A549 (cell line): ENCODE results near the gene PTGER4.

Experiments used
- BHLHE40 ChIP-seq: IDR thresholded peaks from 2 replicates; pipeline ENCODE4 v1.6.1; 2012; ENCODE audit warnings: low read depth, low read length, inconsistent platforms
- CEBPB ChIP-seq, 2 experiments: fragments of >200 bp in 1 of 2; sonication (Bioruptor Twin) in 1 of 2; formaldehyde crosslinking in 1 of 2; IDR thresholded peaks; 2 replicates each; pipeline ENCODE4 v1.6.1; 2012 to 2016
- CTCF ChIP-seq: fragments of >200 bp; sonication (Bioruptor Twin); formaldehyde crosslinking; IDR thresholded peaks from 3 replicates; pipeline ENCODE4 v1.5.1; 2016
- ELK1 ChIP-seq: fragments of 150-350 bp; IDR thresholded peaks from 2 replicates; pipeline ENCODE4 v1.6.1; 2014; ENCODE audit warnings: low read depth, mild to moderate bottlenecking, low read length
- JUNB ChIP-seq: fragments of >200 bp; sonication (Bioruptor Twin); formaldehyde crosslinking; IDR thresholded peaks from 2 replicates; pipeline ENCODE4 v1.6.1; 2016
- KDM1A ChIP-seq: fragments of 200-600 bp; sonication (generic); IDR thresholded peaks from 2 replicates; pipeline ENCODE4 v1.6.1; 2016; ENCODE audit warnings: low read depth, mild to moderate bottlenecking
- MAX ChIP-seq: IDR thresholded peaks from 2 replicates; pipeline ENCODE4 v1.6.1; 2012
- POLR2A ChIP-seq: IDR thresholded peaks from 2 replicates; pipeline ENCODE4 v1.6.1; 2012; ENCODE audit warnings: mild to moderate bottlenecking, low read length
- RARB ChIP-seq: fragments of 250-450 bp; sonication (Bioruptor Pico); IDR thresholded peaks from 2 replicates; pipeline ENCODE4 v1.8.0; 2021; ENCODE audit warnings: mild to moderate bottlenecking, moderate library complexity
- REST ChIP-seq: fragments of 200-600 bp; sonication (generic); IDR thresholded peaks from 2 replicates; pipeline ENCODE4 v1.6.1; 2016; ENCODE audit warnings: antibody characterized with exemption, mild to moderate bottlenecking, moderate library complexity
- RNF2 ChIP-seq: fragments of 200-600 bp; sonication (generic); IDR thresholded peaks from 2 replicates; pipeline ENCODE4 v1.6.1; 2016; ENCODE audit warnings: low read depth, mild to moderate bottlenecking, antibody characterized with exemption, moderate library complexity, borderline replicate concordance
- ZC3H11A ChIP-seq: fragments of 450-650 bp; IDR thresholded peaks from 2 replicates; pipeline ENCODE4 v1.6.1; 2014; ENCODE audit warnings: antibody characterized with exemption, mild to moderate bottlenecking

DNA sequence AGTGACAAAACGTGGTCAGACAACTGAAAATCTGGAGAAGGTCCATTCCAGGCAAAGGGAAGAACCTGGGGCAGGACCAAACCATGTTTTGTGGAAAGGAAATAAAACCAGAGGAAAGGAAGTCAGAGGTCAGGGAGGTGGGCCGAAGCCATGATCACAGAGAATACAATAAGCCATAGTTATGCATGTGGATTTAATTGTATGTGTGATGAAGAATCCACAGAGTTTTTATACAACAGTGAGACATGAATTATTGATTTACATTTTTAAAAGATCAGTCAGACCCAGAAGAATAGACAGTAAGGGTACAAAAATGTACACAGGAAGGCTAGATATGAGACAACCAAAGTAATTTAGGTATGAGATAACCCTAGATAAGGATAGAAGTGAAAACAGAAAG lies 55.3 kb downstream of the PTGER4 start:
- no peak for TF ChIP-seq CEBPB (IDR thresholded peaks at IDR 0.05)
- no peak for TF ChIP-seq RARB (CRISPR knock-in tag)
- no peak for TF ChIP-seq CTCF
- TF ChIP-seq RNF2 = no peak
- no peak for TF ChIP-seq POLR2A
- TF ChIP-seq KDM1A = no peak
- no peak for TF ChIP-seq BHLHE40
- no peak for TF ChIP-seq REST
- TF ChIP-seq ELK1 = no peak
- no peak for TF ChIP-seq MAX
- no peak for TF ChIP-seq JUNB
- TF ChIP-seq ZC3H11A = no peak
